ENCODE results near the gene PRAMEF20.
"Not testable (repeated sequence)": the region's sequence is repeated elsewhere in the genome, so short reads cannot be mapped to it uniquely, and the experiment has no call there.

The PRAMEF20 gene

GRCh38 chr1:13410150-13410549 lies at the start of gene PRAMEF20:
Gene PRAMEF20, plus strand, starts transcription at chr1:13410450. Its CDS starts 5,905 bp downstream, at chr1:13416355.
- not testable (repeated sequence) for DNase-seq (ENCODE audit: low read depth)

GRCh38 chr1:13362364-13362763 lies 47.9 kb upstream of the PRAMEF20 start:
- not testable (repeated sequence) for DNase-seq (ENCODE audit: low read depth)

- not testable (repeated sequence) for DNase-seq (ENCODE audit: low read depth)
Measured at GRCh38 chr1:13364928-13365327, 45.3 kb upstream of the PRAMEF20 start.

GRCh38 chr1:13366536-13366935 lies 43.7 kb upstream of the PRAMEF20 start:
- not testable (repeated sequence) for DNase-seq (ENCODE audit: low read depth)

- DNase-seq (ENCODE audit: low read depth): not testable (repeated sequence)
Measured at GRCh38 chr1:13368544-13368943, 41.7 kb upstream of the PRAMEF20 start.

- DNase-seq (ENCODE audit: low read depth): not testable (repeated sequence)
Measured at GRCh38 chr1:13378983-13379382, 31.3 kb upstream of the PRAMEF20 start.

- DNase-seq (ENCODE audit: low read depth): not testable (repeated sequence)
Measured at GRCh38 chr1:13380380-13380779, 29.9 kb upstream of the PRAMEF20 start.

GRCh38 chr1:13389332-13389731 lies 20.9 kb upstream of the PRAMEF20 start, which contains the start of gene PRAMEF17:
Gene PRAMEF17, plus strand, starts transcription at chr1:13389632. Its CDS starts 26 bp downstream, at chr1:13389658.
- not testable (repeated sequence) for DNase-seq (ENCODE audit: low read depth)

- not testable (repeated sequence) for DNase-seq (ENCODE audit: low read depth)
Measured at GRCh38 chr1:13393004-13393403, 17.2 kb upstream of the PRAMEF20 start.

- not testable (repeated sequence) for DNase-seq (ENCODE audit: low read depth)
Measured at GRCh38 chr1:13394761-13395160, 15.5 kb upstream of the PRAMEF20 start.

GRCh38 chr1:13395311-13395710 lies 14.9 kb upstream of the PRAMEF20 start:
- not testable (repeated sequence) for DNase-seq (ENCODE audit: low read depth)

GRCh38 chr1:13407811-13408210 lies 2.4 kb upstream of the PRAMEF20 start:
- DNase-seq (ENCODE audit: low read depth): no peak

- no peak for DNase-seq (ENCODE audit: low read depth)
Measured at GRCh38 chr1:13430495-13430894, 20.2 kb downstream of the PRAMEF20 start.

- DNase-seq (ENCODE audit: low read depth): no peak
Measured at GRCh38 chr1:13432251-13432650, 22.0 kb downstream of the PRAMEF20 start.

- DNase-seq (ENCODE audit: low read depth): not testable (repeated sequence)
Measured at GRCh38 chr1:13433694-13434358, 23.6 kb downstream of the PRAMEF20 start.

- DNase-seq (ENCODE audit: low read depth): no peak
Measured at GRCh38 chr1:13435458-13435857, 25.2 kb downstream of the PRAMEF20 start.

GRCh38 chr1:13439104-13439783 lies 29.0 kb downstream of the PRAMEF20 start:
- not testable (repeated sequence) for DNase-seq (ENCODE audit: low read depth)

GRCh38 chr1:13443335-13443979 lies 33.2 kb downstream of the PRAMEF20 start:
- DNase-seq (ENCODE audit: low read depth): no peak

GRCh38 chr1:13450204-13450603 lies 40.0 kb downstream of the PRAMEF20 start:
- no peak for DNase-seq (ENCODE audit: low read depth)

GRCh38 chr1:13451399-13451965 lies 41.2 kb downstream of the PRAMEF20 start:
- DNase-seq (ENCODE audit: low read depth): no peak

GRCh38 chr1:13456904-13457532 lies 46.8 kb downstream of the PRAMEF20 start:
- DNase-seq (ENCODE audit: low read depth): no peak

GRCh38 chr1:13461977-13462376 lies 51.7 kb downstream of the PRAMEF20 start:
- DNase-seq (ENCODE audit: low read depth): no peak

All from activated T-helper 1 cell treated with Interleukin-2 at 50 U/mL for 16 hours (primary cell).